Testis (tissue), 2 donors: ENCODE data around the gene SH3RF3.

Experiments used
- POLR2A ChIP-seq: fragments of 450-650 bp; IDR thresholded peaks from one replicate; pipeline ENCODE4 v1.6.1; 2017; ENCODE audit warnings: antibody characterized with exemption, mild to moderate bottlenecking, moderate library complexity
- TF ChIP-seq, protein P1 (sequence below), 3 experiments: fragments of 450-650 bp in 2 of 3; fragments of 200-600 bp in 1 of 3; sonication (generic) in 1 of 3; IDR thresholded peaks; one replicate each; pipeline ENCODE4 v1.5.1; 2016 to 2019; ENCODE audit warnings: antibody characterized with exemption in 3 of 3, mild to moderate bottlenecking in 2 of 3, moderate library complexity in 1 of 3

DNA sequence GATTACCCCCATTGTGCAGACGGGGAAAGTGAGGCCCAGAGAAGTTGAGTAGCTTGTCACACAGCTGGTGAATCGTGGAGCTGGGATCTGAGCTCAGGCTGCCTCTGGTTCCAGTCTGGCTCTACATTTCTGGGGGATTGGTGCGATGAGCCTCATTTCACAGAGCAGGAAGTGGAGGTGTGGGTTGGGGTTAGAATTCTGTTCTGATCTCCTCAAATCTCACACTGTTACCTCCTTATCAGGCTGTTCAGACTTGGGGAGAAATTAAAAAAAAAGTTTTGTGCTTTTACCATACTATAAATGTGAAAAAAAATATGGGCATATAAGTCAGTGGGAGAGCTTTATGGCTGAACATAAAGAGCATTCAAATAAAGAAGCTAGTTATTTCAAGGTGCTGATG, 21.6 kb downstream of the SH3RF3 start:
- TF ChIP-seq, protein P1, sequence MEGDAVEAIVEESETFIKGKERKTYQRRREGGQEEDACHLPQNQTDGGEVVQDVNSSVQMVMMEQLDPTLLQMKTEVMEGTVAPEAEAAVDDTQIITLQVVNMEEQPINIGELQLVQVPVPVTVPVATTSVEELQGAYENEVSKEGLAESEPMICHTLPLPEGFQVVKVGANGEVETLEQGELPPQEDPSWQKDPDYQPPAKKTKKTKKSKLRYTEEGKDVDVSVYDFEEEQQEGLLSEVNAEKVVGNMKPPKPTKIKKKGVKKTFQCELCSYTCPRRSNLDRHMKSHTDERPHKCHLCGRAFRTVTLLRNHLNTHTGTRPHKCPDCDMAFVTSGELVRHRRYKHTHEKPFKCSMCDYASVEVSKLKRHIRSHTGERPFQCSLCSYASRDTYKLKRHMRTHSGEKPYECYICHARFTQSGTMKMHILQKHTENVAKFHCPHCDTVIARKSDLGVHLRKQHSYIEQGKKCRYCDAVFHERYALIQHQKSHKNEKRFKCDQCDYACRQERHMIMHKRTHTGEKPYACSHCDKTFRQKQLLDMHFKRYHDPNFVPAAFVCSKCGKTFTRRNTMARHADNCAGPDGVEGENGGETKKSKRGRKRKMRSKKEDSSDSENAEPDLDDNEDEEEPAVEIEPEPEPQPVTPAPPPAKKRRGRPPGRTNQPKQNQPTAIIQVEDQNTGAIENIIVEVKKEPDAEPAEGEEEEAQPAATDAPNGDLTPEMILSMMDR (IDR thresholded peaks at IDR 0.05) = no peak
- TF ChIP-seq POLR2A = no peak
